ENCODE data around the gene ASB1.
"Not testable (repeated sequence)": the region's sequence is repeated elsewhere in the genome, so short reads cannot be mapped to it uniquely, and the experiment has no call there.

ASB1 gene

GRCh38 chr2:238389988-238390589 is 36.6 kb upstream of the ASB1 start:
- peak; percentile 43 for TF ChIP-seq JUND (IDR thresholded peaks at IDR 0.05; ENCODE audit: low read depth)
- DNase-seq (ENCODE audit: low read depth in 1 of 2, low spot score in 1 of 2) = peak in 1 of 2 experiments; percentile 92
- in situ Hi-C loops (cut with HindIII; ENCODE audit: low pct_unique_long_range_greater_than_20kb, low sequenced_read_pairs) = no loop called here

GRCh38 chr2:238391042-238391689 is 35.6 kb upstream of the ASB1 start:
- TF ChIP-seq JUND (IDR thresholded peaks at IDR 0.05; ENCODE audit: low read depth) = no peak
- DNase-seq (ENCODE audit: low read depth in 1 of 2, low spot score in 1 of 2) = no peak
- in situ Hi-C loops (cut with HindIII; ENCODE audit: low pct_unique_long_range_greater_than_20kb, low sequenced_read_pairs) = no loop called here

GRCh38 chr2:238396663-238397062 is 30.1 kb upstream of the ASB1 start:
- no peak for TF ChIP-seq JUND (IDR thresholded peaks at IDR 0.05; ENCODE audit: low read depth)
- in situ Hi-C loops (cut with HindIII; ENCODE audit: low pct_unique_long_range_greater_than_20kb, low sequenced_read_pairs) = no loop called here
- DNase-seq (ENCODE audit: low read depth in 1 of 2, low spot score in 1 of 2) = no peak

- in situ Hi-C loops (cut with HindIII; ENCODE audit: low pct_unique_long_range_greater_than_20kb, low sequenced_read_pairs) = no loop called here
- TF ChIP-seq JUND (IDR thresholded peaks at IDR 0.05; ENCODE audit: low read depth) = no peak
- no peak for DNase-seq (ENCODE audit: low read depth in 1 of 2, low spot score in 1 of 2)
These were observed 29.4 kb upstream of the ASB1 start for GRCh38 chr2:238397356-238397755.

GRCh38 chr2:238398577-238398976 is 28.1 kb upstream of the ASB1 start:
- in situ Hi-C loops (cut with HindIII; ENCODE audit: low pct_unique_long_range_greater_than_20kb, low sequenced_read_pairs) = no loop called here
- no peak for DNase-seq (ENCODE audit: low read depth in 1 of 2, low spot score in 1 of 2)
- TF ChIP-seq JUND (IDR thresholded peaks at IDR 0.05; ENCODE audit: low read depth) = no peak

- in situ Hi-C loops (cut with HindIII; ENCODE audit: low pct_unique_long_range_greater_than_20kb, low sequenced_read_pairs) = no loop called here
- DNase-seq (ENCODE audit: low read depth in 1 of 2, low spot score in 1 of 2) = no peak
- no peak for TF ChIP-seq JUND (IDR thresholded peaks at IDR 0.05; ENCODE audit: low read depth)
These were observed 27.6 kb upstream of the ASB1 start for GRCh38 chr2:238399094-238399493.

GRCh38 chr2:238401551-238401950 is 25.2 kb upstream of the ASB1 start:
- no peak for DNase-seq (ENCODE audit: low read depth in 1 of 2, low spot score in 1 of 2)
- in situ Hi-C loops (cut with HindIII; ENCODE audit: low pct_unique_long_range_greater_than_20kb, low sequenced_read_pairs) = no loop called here
- no peak for TF ChIP-seq JUND (IDR thresholded peaks at IDR 0.05; ENCODE audit: low read depth)

GRCh38 chr2:238403632-238404405 is 22.9 kb upstream of the ASB1 start:
- in situ Hi-C loops (cut with HindIII; ENCODE audit: low pct_unique_long_range_greater_than_20kb, low sequenced_read_pairs) = no loop called here
- DNase-seq (ENCODE audit: low read depth in 1 of 2, low spot score in 1 of 2) = no peak
- no peak for TF ChIP-seq JUND (IDR thresholded peaks at IDR 0.05; ENCODE audit: low read depth)

GRCh38 chr2:238404406-238405216 is 22.1 kb upstream of the ASB1 start:
- in situ Hi-C loops (cut with HindIII; ENCODE audit: low pct_unique_long_range_greater_than_20kb, low sequenced_read_pairs) = no loop called here
- no peak for DNase-seq (ENCODE audit: low read depth in 1 of 2, low spot score in 1 of 2)
- TF ChIP-seq JUND (IDR thresholded peaks at IDR 0.05; ENCODE audit: low read depth) = no peak

GRCh38 chr2:238405217-238405555 is 21.5 kb upstream of the ASB1 start:
- DNase-seq (ENCODE audit: low read depth in 1 of 2, low spot score in 1 of 2); in situ Hi-C loops (cut with HindIII; ENCODE audit: low pct_unique_long_range_greater_than_20kb, low sequenced_read_pairs): not testable (repeated sequence)

GRCh38 chr2:238406221-238406997 is 20.3 kb upstream of the ASB1 start:
- in situ Hi-C loops (cut with HindIII; ENCODE audit: low pct_unique_long_range_greater_than_20kb, low sequenced_read_pairs) = no loop called here
- TF ChIP-seq JUND (IDR thresholded peaks at IDR 0.05; ENCODE audit: low read depth) = no peak

GRCh38 chr2:238406998-238407285 is 19.8 kb upstream of the ASB1 start:
- in situ Hi-C loops (cut with HindIII; ENCODE audit: low pct_unique_long_range_greater_than_20kb, low sequenced_read_pairs) = no loop called here
- TF ChIP-seq JUND (IDR thresholded peaks at IDR 0.05; ENCODE audit: low read depth) = no peak
- no peak for DNase-seq (ENCODE audit: low read depth in 1 of 2, low spot score in 1 of 2)

More at GRCh38 chr2:238406221-238406997, 20.3 kb upstream of the ASB1 start:
- no peak for DNase-seq (ENCODE audit: low read depth in 1 of 2, low spot score in 1 of 2)
